PFSK-1 (cell line): ENCODE data around the gene ITGAE.

ENCODE experiments used
- FOXP2 ChIP-seq: optimal IDR thresholded peaks from 2 replicates; pipeline ENCODE3; 2011; ENCODE audit warnings: borderline replicate concordance, control low read depth, inconsistent platforms; ENCODE audit not compliant: insufficient read depth; ENCODE audit errors: extremely low read length, extremely low read depth
- POLR2AphosphoS5 ChIP-seq: IDR thresholded peaks from 2 replicates; pipeline ENCODE4 v1.6.1; 2012; ENCODE audit warnings: low read depth, mild to moderate bottlenecking, control low read depth, low read length, moderate library complexity
- SIN3A ChIP-seq: IDR thresholded peaks from 2 replicates; pipeline ENCODE4 v1.6.1; 2012; ENCODE audit warnings: mild to moderate bottlenecking, low read length, moderate library complexity, borderline replicate concordance; ENCODE audit not compliant: insufficient read depth
- TAF1 ChIP-seq: IDR thresholded peaks from 2 replicates; pipeline ENCODE4 v1.6.1; 2012; ENCODE audit warnings: low read length, control low read depth, borderline replicate concordance; ENCODE audit not compliant: insufficient read depth
- TF ChIP-seq, protein P1 (sequence below), 2 experiments: IDR thresholded peaks; 2 replicates each; pipeline versions ENCODE4 v1.6.1 to v1.8.0; 2011 to 2012; ENCODE audit warnings: low read depth in 2 of 2, low read length in 2 of 2, control low read depth in 1 of 2, inconsistent platforms in 1 of 2, mild to moderate bottlenecking in 1 of 2, moderate library complexity in 1 of 2; ENCODE audit not compliant: insufficient read depth in 1 of 2

GRCh38 chr17:3712811-3713463, 88.1 kb downstream of the ITGAE start:
- TF ChIP-seq, protein P1, sequence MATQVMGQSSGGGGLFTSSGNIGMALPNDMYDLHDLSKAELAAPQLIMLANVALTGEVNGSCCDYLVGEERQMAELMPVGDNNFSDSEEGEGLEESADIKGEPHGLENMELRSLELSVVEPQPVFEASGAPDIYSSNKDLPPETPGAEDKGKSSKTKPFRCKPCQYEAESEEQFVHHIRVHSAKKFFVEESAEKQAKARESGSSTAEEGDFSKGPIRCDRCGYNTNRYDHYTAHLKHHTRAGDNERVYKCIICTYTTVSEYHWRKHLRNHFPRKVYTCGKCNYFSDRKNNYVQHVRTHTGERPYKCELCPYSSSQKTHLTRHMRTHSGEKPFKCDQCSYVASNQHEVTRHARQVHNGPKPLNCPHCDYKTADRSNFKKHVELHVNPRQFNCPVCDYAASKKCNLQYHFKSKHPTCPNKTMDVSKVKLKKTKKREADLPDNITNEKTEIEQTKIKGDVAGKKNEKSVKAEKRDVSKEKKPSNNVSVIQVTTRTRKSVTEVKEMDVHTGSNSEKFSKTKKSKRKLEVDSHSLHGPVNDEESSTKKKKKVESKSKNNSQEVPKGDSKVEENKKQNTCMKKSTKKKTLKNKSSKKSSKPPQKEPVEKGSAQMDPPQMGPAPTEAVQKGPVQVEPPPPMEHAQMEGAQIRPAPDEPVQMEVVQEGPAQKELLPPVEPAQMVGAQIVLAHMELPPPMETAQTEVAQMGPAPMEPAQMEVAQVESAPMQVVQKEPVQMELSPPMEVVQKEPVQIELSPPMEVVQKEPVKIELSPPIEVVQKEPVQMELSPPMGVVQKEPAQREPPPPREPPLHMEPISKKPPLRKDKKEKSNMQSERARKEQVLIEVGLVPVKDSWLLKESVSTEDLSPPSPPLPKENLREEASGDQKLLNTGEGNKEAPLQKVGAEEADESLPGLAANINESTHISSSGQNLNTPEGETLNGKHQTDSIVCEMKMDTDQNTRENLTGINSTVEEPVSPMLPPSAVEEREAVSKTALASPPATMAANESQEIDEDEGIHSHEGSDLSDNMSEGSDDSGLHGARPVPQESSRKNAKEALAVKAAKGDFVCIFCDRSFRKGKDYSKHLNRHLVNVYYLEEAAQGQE (IDR thresholded peaks at IDR 0.05; ENCODE audit: insufficient read depth in 1 of 2, low read depth in 2 of 2, low read length in 2 of 2): no peak
- no peak for TF ChIP-seq POLR2AphosphoS5
- no peak for TF ChIP-seq TAF1
- TF ChIP-seq FOXP2: no peak
- TF ChIP-seq SIN3A: no peak
